K562 (cell line): Measurements from ENCODE around the gene CCNB1IP1. TPM values are rescaled to one million over a fixed set of nuclear protein-coding genes. Genes with fewer than 3 reads are reported as not detected.

Experiments
- ATAC-seq: fragments of 200-7000 bp; cut with Tn5 transposase; 3 replicates; pipeline ENCODE4 v1.9.1; 2020; ENCODE audit warnings: moderate library complexity
- BruUV-seq: library from RNA; stranded (reverse); fragments of 400-500 nt; replicated peaks from 2 replicates; lab custom pipeline; 2021; lab: Mats Ljungman, UMichigan
- CTCF ChIA-PET: fragments of 300-600 bp; formaldehyde crosslinking; extraction: SDS; loops from one replicate; lab custom pipeline; 2021; ENCODE audit warnings: low intra/inter-chr PET ratio; lab: Yijun Ruan, JAX
- POLR2A ChIA-PET: fragments of 300-600, 350-650 bp; sonication (Branson Sonifier 250); formaldehyde crosslinking; extraction: SDS; loops from one replicate; lab custom pipeline; 2021; ENCODE audit warnings: antibody characterized with exemption, inconsistent platforms; lab: Yijun Ruan, JAX
- DNase-seq, 4 experiments: peaks; one replicate each; pipeline versions ENCODE4 v3.0.0 to v3.0.0-alpha.2; 2011 to 2018; ENCODE audit warnings: low spot score in 3 of 4, mixed read lengths in 3 of 4; ENCODE audit errors: extremely low read depth in 1 of 4
- FAIRE-seq: peaks from 2 replicates; lab custom pipeline; 2011; peaks lifted over from hg19 to GRCh38; lab: Jason Lieb, UNC
- H2AFZ ChIP-seq: 2 replicates; pipeline ENCODE4 v1.6.0; 2011; ENCODE audit warnings: low read depth, low read length, control low read depth, inconsistent platforms
- H3K27ac ChIP-seq: fragments of 200-600 bp; 3 replicates; pipeline ENCODE4 v1.8.0; 2011; ENCODE audit warnings: low read depth, mild to moderate bottlenecking, control low read depth, inconsistent platforms, low read length, moderate library complexity, mixed read lengths; ENCODE audit errors: extremely low read depth
- H3K27me3 ChIP-seq, 2 experiments: fragments of 300-600 bp in 1 of 2; 2 replicates in 1 of 2; 3 replicates in 1 of 2; pipeline versions ENCODE4 v1.6.0 to v1.8.0; 2011; ENCODE audit warnings: inconsistent platforms in 2 of 2, low read length in 2 of 2, mild to moderate bottlenecking in 1 of 2, mixed read lengths in 1 of 2, moderate library complexity in 1 of 2; ENCODE audit not compliant: control insufficient read depth in 2 of 2, insufficient read depth in 2 of 2
- H3K36me3 ChIP-seq: fragments of 300-600 bp; 3 replicates; pipeline ENCODE4 v1.8.0; 2011; ENCODE audit warnings: mild to moderate bottlenecking, low read length, inconsistent platforms; ENCODE audit not compliant: control insufficient read depth, insufficient read depth
- H3K4me1 ChIP-seq, 2 experiments: fragments of 200-600 bp in 1 of 2; replicated peaks in 1 of 2; 2 replicates in 1 of 2; 3 replicates in 1 of 2; pipeline versions ENCODE4 v1.5.1 to v1.8.0; 2011; ENCODE audit warnings: inconsistent platforms in 2 of 2, low read length in 2 of 2, mild to moderate bottlenecking in 1 of 2, mixed read lengths in 1 of 2, moderate library complexity in 1 of 2; ENCODE audit not compliant: control insufficient read depth in 2 of 2, insufficient read depth in 2 of 2
- H3K4me2 ChIP-seq: 2 replicates; pipeline ENCODE4 v1.6.1; 2011; ENCODE audit warnings: low read length, control low read depth, inconsistent platforms, mixed read lengths; ENCODE audit not compliant: insufficient read depth
- H3K4me3 ChIP-seq: fragments of 200-600 bp; sonication (generic), shearing (Covaris generic); 2 replicates; pipeline ENCODE4 v1.5.1; 2016; ENCODE audit warnings: control low read depth, inconsistent platforms
- H3K79me2 ChIP-seq: fragments of 200-600 bp; 3 replicates; pipeline ENCODE4 v1.8.0; 2011; ENCODE audit warnings: low read length, inconsistent platforms; ENCODE audit not compliant: control insufficient read depth, insufficient read depth
- H3K9ac ChIP-seq, 2 experiments: 2 replicates each; pipeline versions ENCODE4 v1.6.0 to v1.6.1; 2011; ENCODE audit warnings: low read depth in 2 of 2, low read length in 2 of 2, control low read depth in 1 of 2, inconsistent platforms in 1 of 2, mild to moderate bottlenecking in 1 of 2, mixed read lengths in 1 of 2; ENCODE audit not compliant: insufficient read depth in 1 of 2
- H3K9me1 ChIP-seq: one replicate; pipeline ENCODE4 v1.6.0; 2011; ENCODE audit warnings: inconsistent platforms, mild to moderate bottlenecking, low read length, moderate library complexity; ENCODE audit not compliant: control insufficient read depth, insufficient read depth
- H3K9me3 ChIP-seq: replicated peaks from 2 replicates; pipeline ENCODE4 v1.5.1; 2011; ENCODE audit warnings: low read depth, low read length, inconsistent platforms; ENCODE audit not compliant: control insufficient read depth, insufficient read depth
- H4K20me1 ChIP-seq: replicated peaks from 2 replicates; pipeline ENCODE4 v1.6.1; 2011; ENCODE audit warnings: low read length, inconsistent platforms, mixed read lengths; ENCODE audit not compliant: control insufficient read depth, insufficient read depth
- ATF2 ChIP-seq: sonication (generic); formaldehyde crosslinking; IDR thresholded peaks from 2 replicates; pipeline ENCODE4 v1.8.1; 2022; ENCODE audit warnings: missing genetic modification reagents
- NFYB ChIP-seq: IDR thresholded peaks from 2 replicates; pipeline ENCODE4 v1.6.1; 2011; ENCODE audit warnings: mild to moderate bottlenecking, moderate library complexity; ENCODE audit not compliant: insufficient read length; ENCODE audit errors: extremely low read depth
- SAP30 ChIP-seq: fragments of 200-600 bp; sonication (generic); IDR thresholded peaks from 2 replicates; pipeline ENCODE4 v1.6.1; 2012; ENCODE audit warnings: borderline replicate concordance, low read depth, mild to moderate bottlenecking, moderate library complexity, low read length, control low read depth, inconsistent platforms; ENCODE audit not compliant: insufficient read depth, poor library complexity, severe bottlenecking
- SRSF3 ChIP-seq: fragments of 200-400 bp; formaldehyde crosslinking; IDR thresholded peaks from 2 replicates; pipeline ENCODE4 v1.6.1; 2016; ENCODE audit warnings: mild to moderate bottlenecking, low read length, moderate library complexity; ENCODE audit not compliant: insufficient read depth
- THAP7 ChIP-seq: fragments of 250-450 bp; sonication (Bioruptor Pico); IDR thresholded peaks from 2 replicates; pipeline ENCODE4 v1.5.0; 2021
- TOE1 ChIP-seq, 2 experiments: fragments of 450-650 bp in 1 of 2; sonication (generic) in 1 of 2; formaldehyde crosslinking in 1 of 2; IDR thresholded peaks; 2 replicates each; pipeline versions ENCODE4 v1.7.1 to v1.8.0; 2016 to 2022; ENCODE audit warnings: borderline replicate concordance in 2 of 2, mild to moderate bottlenecking in 2 of 2, antibody characterized with exemption in 1 of 2, inconsistent platforms in 1 of 2, low read depth in 1 of 2, missing genetic modification reagents in 1 of 2, moderate library complexity in 1 of 2
- ZNF239 ChIP-seq: fragments of 250-450 bp; sonication (Bioruptor Pico); IDR thresholded peaks from 2 replicates; pipeline ENCODE4 v1.4.0; 2020; ENCODE audit warnings: mild to moderate bottlenecking
- ZNF57 ChIP-seq: fragments of 450-650 bp; formaldehyde crosslinking; IDR thresholded peaks from 2 replicates; pipeline ENCODE4 v1.4.0; 2020; ENCODE audit warnings: mild to moderate bottlenecking, moderate library complexity
- WGBS: fragments of 100-300 bp; shearing (Covaris generic); methylation state at CpG from one replicate; pipeline ENCODE4 v1.1.6; 2016; ENCODE audit warnings: low coverage, mixed read lengths; ENCODE audit not compliant: insufficient coverage; ENCODE audit errors: missing lambda C conversion rate; 5-methylcytosine and 5-hydroxymethylcytosine counted together
- in situ Hi-C: fragments of 300-500 bp; cut with MboI; formaldehyde crosslinking; loops from 4 replicates; pipeline ENCODE4 v1.15.0; 2018; ENCODE audit warnings: inconsistent platforms, mixed read lengths
- intact Hi-C: fragments of 100-400 bp; cut with micrococcal nuclease; formaldehyde crosslinking; loops from 2 replicates; pipeline ENCODE4 v1.14.2; 2022
- polyA plus RNA-seq, 8 experiments: library from polyadenylated mRNA; depleted of rRNA in 4 of 8; stranded (reverse) in 5 of 8; unstranded in 3 of 8; fragments of >200 nt; fragmentation: Nextera tagmentation in 2 of 8; fragmentation: Illumina TruSeq in 1 of 8; extraction: Ambion mirVana in 2 of 8; extraction: Trizol in 1 of 8; gene quantifications; 2 replicates each; pipeline versions ENCODE4 v1.2.1 to v1.2.3, GENCODE V29; 2011 to 2014; ENCODE audit warnings: inconsistent platforms in 1 of 8, missing spikeins in 1 of 8
- total RNA-seq, 7 experiments: library from RNA; depleted of rRNA in 6 of 7; stranded (reverse); fragments of >200 nt in 6 of 7; fragmentation: Illumina TruSeq in 2 of 7; extraction: Trizol in 2 of 7; gene quantifications; 2 replicates each; pipeline versions ENCODE4 v1.2.1 to v1.2.3, GENCODE V29; 2011 to 2021; ENCODE audit warnings: low replicate concordance in 1 of 7

Gene CCNB1IP1
- total and polyA plus RNA-seq, 9 of the 15 experiments (the other 6 are each of a cell fraction or from before 2014, with no cell fraction given) = 51.8 to 152 (median 81.0) TPM

- Histone ChIP-seq H3K9ac (no peak overlapping the region), H3K36me3 (peaks cover 56% of the 10 kb centered on the region), H3K27ac (no peak overlapping the region), H3K4me2 (no peak overlapping the region), H3K27me3 (no peaks in the 10 kb centered on the region), H3K4me1 (no peaks in the 10 kb centered on the region; a peak in 1 of 5 replicates), H2AFZ (no peak overlapping the region), H3K79me2 (peaks cover 16% of the 10 kb centered on the region), H3K9me1 (no peaks in the 10 kb centered on the region), H3K9me3 (no peaks in the 10 kb centered on the region), H3K4me3 (no peak overlapping the region), H4K20me1 (no peaks in the 10 kb centered on the region)
- ATAC-seq (no peak), FAIRE-seq (no peak), DNase-seq (no peak)
- in situ Hi-C loops (no loop called here), intact Hi-C loops (no loop called here)
- no TSS peak for BruUV-seq
- POLR2A ChIA-PET = no interaction called here
- CTCF ChIA-PET = no interaction called here
- no peak for TF ChIP-seq ZNF239 (CRISPR knock-in tag)
- no peak for TF ChIP-seq SRSF3
- TF ChIP-seq THAP7 = no peak
- no peak for TF ChIP-seq ATF2 (CRISPR knock-in tag)
- no peak for TF ChIP-seq ZNF57 (CRISPR knock-in tag)
- no peak for TF ChIP-seq SAP30
- TF ChIP-seq NFYB = no peak
- TF ChIP-seq TOE1 (IDR thresholded peaks at IDR 0.05; ENCODE audit: borderline replicate concordance) = no peak
- TF ChIP-seq TOE1 (CRISPR knock-in tag; IDR thresholded peaks at IDR 0.05; ENCODE audit: borderline replicate concordance, low read depth) = no peak
- 100% methylated on average over 3 of the region's 3 CpGs for WGBS
These were observed 14.7 kb upstream of the CCNB1IP1 start for GRCh38 chr14:20347747-20348146.
